A673 (cell line): ENCODE measurements around the gene MEG3. TPM values are rescaled to one million over a fixed set of nuclear protein-coding genes. Genes with fewer than 3 reads are reported as not detected.

Experiments used
- BruUV-seq: library from RNA; stranded (reverse); fragments of 400-500 nt; replicated peaks from 2 replicates; lab custom pipeline; 2021; lab: Mats Ljungman, UMichigan
- CTCF ChIA-PET: fragments of 300-600 bp; sonication (Branson Sonifier 250); formaldehyde crosslinking; loops from one replicate; lab custom pipeline; 2022; ENCODE audit warnings: antibody characterized with exemption; lab: Charles Lee
- POLR2A ChIA-PET: fragments of 300-600 bp; sonication (Branson Sonifier 250); formaldehyde crosslinking; loops from one replicate; lab custom pipeline; 2022; ENCODE audit warnings: antibody characterized with exemption; ENCODE audit not compliant: low non-redundant PET; lab: Charles Lee
- DNase-seq: peaks from one replicate; pipeline ENCODE4 v3.0.0-alpha.2; 2015; ENCODE audit warnings: low spot score
- H3K27ac ChIP-seq: fragments of 200-600 bp; sonication (generic); 2 replicates; pipeline ENCODE4 v1.5.1; 2016; ENCODE audit warnings: mixed run types, low read depth, mild to moderate bottlenecking, mixed read lengths, antibody characterized with exemption, low read length; ENCODE audit not compliant: poor library complexity, severe bottlenecking
- H3K27me3 ChIP-seq: fragments of 200-600 bp; sonication (generic); replicated peaks from 2 replicates; pipeline ENCODE4 v1.6.1; 2017; ENCODE audit warnings: mixed run types, low read depth, mild to moderate bottlenecking, mixed read lengths, antibody characterized with exemption, low read length; ENCODE audit not compliant: insufficient read depth, poor library complexity
- H3K36me3 ChIP-seq: fragments of 200-600 bp; sonication (generic); 2 replicates; pipeline ENCODE4 v1.6.1; 2016; ENCODE audit warnings: mixed run types, mild to moderate bottlenecking, mixed read lengths, antibody characterized with exemption, low read length; ENCODE audit not compliant: insufficient read depth, poor library complexity, severe bottlenecking
- H3K4me1 ChIP-seq: fragments of 200-600 bp; sonication (generic); 2 replicates; pipeline ENCODE4 v1.6.1; 2017; ENCODE audit warnings: mixed run types, mild to moderate bottlenecking, mixed read lengths, antibody characterized with exemption, low read length; ENCODE audit not compliant: insufficient read depth, poor library complexity, severe bottlenecking
- H3K4me3 ChIP-seq: fragments of 200-600 bp; sonication (generic); 2 replicates; pipeline ENCODE4 v1.5.1; 2016; ENCODE audit warnings: low read depth, mixed run types, mild to moderate bottlenecking, mixed read lengths, low read length; ENCODE audit not compliant: poor library complexity, severe bottlenecking
- H3K9me3 ChIP-seq: fragments of 200-600 bp; sonication (generic); 2 replicates; pipeline ENCODE4 v1.6.1; 2016; ENCODE audit warnings: mixed run types, low read depth, mild to moderate bottlenecking, mixed read lengths, antibody characterized with exemption, low read length; ENCODE audit not compliant: poor library complexity, severe bottlenecking
- EZH2 ChIP-seq: fragments of 200-600 bp; sonication (generic); IDR thresholded peaks from 2 replicates; pipeline ENCODE4 v1.6.1; 2017; ENCODE audit warnings: borderline replicate concordance, low read depth, mild to moderate bottlenecking, mixed read lengths, antibody characterized with exemption, low read length; ENCODE audit not compliant: poor library complexity, severe bottlenecking
- intact Hi-C: fragments of 100-400 bp; cut with micrococcal nuclease; formaldehyde crosslinking; loops from one replicate; pipeline ENCODE4 v1.10.0; 2022; ENCODE audit not compliant: unreplicated experiment
- total RNA-seq: library from RNA; stranded (reverse); gene quantifications from 2 replicates; pipeline ENCODE4 v1.2.3, GENCODE V29; 2021
- TF ChIP-seq, protein P1 (sequence below): fragments of 300-800, 200-600 bp; sonication (generic); conservative IDR thresholded peaks from 2 replicates; pipeline ENCODE4 v1.5.1; 2017; ENCODE audit warnings: low read depth, mild to moderate bottlenecking, antibody characterized with exemption, low read length, moderate library complexity, mixed read lengths

The MEG3 gene
- total RNA-seq, 1 experiment from 2014 or later = 58.7 TPM

DNA sequence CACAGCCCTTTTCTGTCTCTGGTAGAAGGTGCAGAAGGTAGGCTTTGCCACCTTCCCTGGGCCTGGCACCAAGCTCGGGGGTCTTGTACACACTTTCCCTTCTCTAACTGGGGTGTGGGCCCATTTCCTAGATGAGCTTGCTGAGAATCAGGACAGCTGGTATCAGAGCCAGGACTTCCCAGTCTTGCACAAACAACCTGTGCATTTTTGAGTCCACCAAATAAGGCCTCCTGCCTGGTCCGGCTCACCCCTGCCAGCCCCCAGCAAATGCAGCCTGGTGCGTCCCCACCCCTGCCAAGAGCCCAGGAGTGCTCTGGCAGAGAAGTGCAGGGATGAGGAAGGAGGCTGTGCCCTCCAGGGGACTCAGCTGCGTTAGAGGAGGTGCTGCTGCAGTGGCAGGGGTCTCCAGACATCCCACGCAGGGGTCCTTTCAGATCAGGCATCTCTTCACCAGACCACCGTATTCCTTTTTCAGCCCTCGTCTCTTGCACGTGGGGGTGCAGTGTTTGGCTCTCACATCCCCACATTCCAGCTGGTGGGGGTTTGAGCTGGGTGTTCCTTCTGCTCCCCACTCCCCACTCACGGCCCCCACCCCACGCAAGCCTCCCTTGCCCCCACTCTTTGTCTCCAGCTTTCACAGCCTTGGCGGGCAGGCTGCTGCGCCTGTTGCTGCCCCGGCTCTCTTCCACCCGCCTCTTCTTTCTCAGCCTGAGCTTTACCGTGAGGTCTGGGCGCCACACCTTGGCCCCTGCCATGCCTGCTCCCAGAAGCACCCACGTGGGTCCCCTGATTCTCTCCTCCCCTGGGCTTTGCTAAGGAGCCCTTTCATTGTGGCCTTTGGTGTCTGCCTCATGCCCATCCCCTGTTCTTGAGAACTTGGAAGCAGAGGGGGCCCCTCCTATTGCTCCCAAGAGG is 32.3 kb downstream of the MEG3 start:
- H3K27me3 ChIP-seq = no peaks in the 10 kb centered on the region
- ChIA-PET POLR2A (no interaction called here), CTCF (no interaction called here)
- peaks cover 33% of the 10 kb centered on the region for H3K4me1 ChIP-seq
- intact Hi-C loops = no loop called here
- peak overlapping the region; percentile 19 for H3K27ac ChIP-seq
- no peak overlapping the region for H3K4me3 ChIP-seq
- DNase-seq = no peak
- no peaks in the 10 kb centered on the region for H3K9me3 ChIP-seq
- no peaks in the 10 kb centered on the region for H3K36me3 ChIP-seq
- TF ChIP-seq, protein P1, sequence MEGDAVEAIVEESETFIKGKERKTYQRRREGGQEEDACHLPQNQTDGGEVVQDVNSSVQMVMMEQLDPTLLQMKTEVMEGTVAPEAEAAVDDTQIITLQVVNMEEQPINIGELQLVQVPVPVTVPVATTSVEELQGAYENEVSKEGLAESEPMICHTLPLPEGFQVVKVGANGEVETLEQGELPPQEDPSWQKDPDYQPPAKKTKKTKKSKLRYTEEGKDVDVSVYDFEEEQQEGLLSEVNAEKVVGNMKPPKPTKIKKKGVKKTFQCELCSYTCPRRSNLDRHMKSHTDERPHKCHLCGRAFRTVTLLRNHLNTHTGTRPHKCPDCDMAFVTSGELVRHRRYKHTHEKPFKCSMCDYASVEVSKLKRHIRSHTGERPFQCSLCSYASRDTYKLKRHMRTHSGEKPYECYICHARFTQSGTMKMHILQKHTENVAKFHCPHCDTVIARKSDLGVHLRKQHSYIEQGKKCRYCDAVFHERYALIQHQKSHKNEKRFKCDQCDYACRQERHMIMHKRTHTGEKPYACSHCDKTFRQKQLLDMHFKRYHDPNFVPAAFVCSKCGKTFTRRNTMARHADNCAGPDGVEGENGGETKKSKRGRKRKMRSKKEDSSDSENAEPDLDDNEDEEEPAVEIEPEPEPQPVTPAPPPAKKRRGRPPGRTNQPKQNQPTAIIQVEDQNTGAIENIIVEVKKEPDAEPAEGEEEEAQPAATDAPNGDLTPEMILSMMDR = no peak
- no peak for TF ChIP-seq EZH2
- no TSS peak for BruUV-seq

DNA sequence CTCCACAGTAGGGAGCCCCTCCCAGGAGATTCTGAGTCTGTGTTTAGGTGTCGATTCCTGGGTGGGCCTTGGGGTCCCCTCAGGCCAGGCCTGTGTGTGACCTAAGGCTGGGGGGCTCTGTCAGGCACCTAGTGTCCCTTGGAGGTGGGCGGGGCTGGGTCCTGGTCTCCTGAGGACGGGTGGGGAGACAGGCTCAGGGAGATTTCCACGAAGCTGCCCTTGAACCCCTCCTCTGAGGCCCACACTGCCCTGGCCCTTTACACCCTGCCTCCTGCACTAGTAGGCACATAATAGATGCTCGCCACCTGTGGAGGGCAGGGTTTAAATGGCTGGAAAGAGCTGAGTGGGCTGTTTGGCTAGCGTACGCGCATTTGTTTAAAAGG is 32.9 kb downstream of the MEG3 start:
- CTCF ChIA-PET = no interaction called here
- BruUV-seq = no TSS peak
- DNase-seq = no peak
- POLR2A ChIA-PET = no interaction called here
- Histone ChIP-seq H3K27ac (peak overlapping the region; percentile 19), H3K4me3 (no peak overlapping the region), H3K4me1 (peaks cover 33% of the 10 kb centered on the region), H3K27me3 (no peaks in the 10 kb centered on the region), H3K36me3 (no peaks in the 10 kb centered on the region), H3K9me3 (no peaks in the 10 kb centered on the region)
- TF ChIP-seq, protein P1 = no peak
- no peak for TF ChIP-seq EZH2
- intact Hi-C loops = no loop called here

DNA sequence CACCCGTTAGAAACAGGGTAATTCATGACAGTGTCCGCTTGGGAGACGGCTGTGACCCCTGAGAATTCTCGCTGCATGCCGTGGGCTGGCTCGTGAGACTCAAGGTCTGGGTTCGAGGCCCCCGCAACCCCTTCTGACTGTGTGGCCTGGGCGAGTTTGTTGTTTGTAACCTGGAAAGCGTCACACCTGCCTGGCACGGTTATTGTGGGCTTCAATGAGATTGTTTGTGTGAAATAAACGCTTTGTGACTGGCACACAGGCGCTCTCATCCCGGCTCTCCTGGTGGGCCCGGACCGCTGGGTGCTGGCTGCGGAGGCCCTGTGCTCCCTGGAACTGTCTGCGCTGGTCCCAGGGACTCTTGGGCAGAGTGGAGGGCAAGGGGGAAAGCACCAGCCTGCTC is 33.9 kb downstream of the MEG3 start:
- BruUV-seq = no TSS peak
- CTCF ChIA-PET = no interaction called here

More for the DNA sequence above, 33.9 kb downstream of the MEG3 start:
- no peak overlapping the region for H3K4me3 ChIP-seq
- DNase-seq = no peak
- intact Hi-C loops = no loop called here
- H3K9me3 ChIP-seq = no peaks in the 10 kb centered on the region
- H3K4me1 ChIP-seq = peaks cover 33% of the 10 kb centered on the region
- H3K36me3 ChIP-seq = no peaks in the 10 kb centered on the region
- H3K27ac ChIP-seq = peak overlapping the region; percentile 94
- POLR2A ChIA-PET = no interaction called here
- TF ChIP-seq EZH2 = no peak
- TF ChIP-seq, protein P1 = no peak
- no peaks in the 10 kb centered on the region for H3K27me3 ChIP-seq
